Neutrophil (primary cell): Measurements from ENCODE around the gene DNAJB12.
"Not testable (repeated sequence)": the region's sequence is repeated elsewhere in the genome, so short reads cannot be mapped to it uniquely, and the experiment has no call there.

Experiments used
- H3K27ac ChIP-seq: fragments of 200-600 bp; sonication (generic); 2 replicates; pipeline ENCODE4 v1.5.1; 2016; ENCODE audit warnings: mild to moderate bottlenecking, moderate library complexity
- H3K27me3 ChIP-seq: fragments of 200-600 bp; sonication (generic); 2 replicates; pipeline ENCODE4 v1.6.0; 2016; ENCODE audit warnings: mild to moderate bottlenecking
- H3K36me3 ChIP-seq: fragments of 200-600 bp; sonication (generic); 2 replicates; pipeline ENCODE4 v1.5.1; 2017
- H3K4me1 ChIP-seq, 2 experiments: fragments of 200-600 bp in 1 of 2; sonication (generic) in 1 of 2; 1 replicate in 1 of 2; 2 replicates in 1 of 2; pipeline versions ENCODE4 v1.5.1 to v1.6.1; 2013 to 2016; ENCODE audit warnings: low read depth in 1 of 2, low read length in 1 of 2, mild to moderate bottlenecking in 1 of 2, moderate library complexity in 1 of 2; ENCODE audit not compliant: control insufficient read depth in 1 of 2, insufficient read depth in 1 of 2
- H3K4me3 ChIP-seq, 2 experiments: fragments of 200-600 bp in 1 of 2; sonication (generic) in 1 of 2; 1 replicate in 1 of 2; 2 replicates in 1 of 2; pipeline ENCODE4 v1.5.1; 2013 to 2016; ENCODE audit warnings: low read depth in 1 of 2, low read length in 1 of 2, mild to moderate bottlenecking in 1 of 2, moderate library complexity in 1 of 2
- H3K9me3 ChIP-seq: fragments of 200-600 bp; sonication (generic); 2 replicates; pipeline ENCODE4 v1.5.1; 2016
- CTCF ChIP-seq: fragments of 200-600 bp; sonication (generic); IDR thresholded peaks from 2 replicates; pipeline ENCODE4 v1.5.1; 2016; ENCODE audit warnings: antibody characterized with exemption

DNAJB12 gene

GRCh38 chr10:72306215-72306760, 48.4 kb downstream of the DNAJB12 start:
- no peaks in the 10 kb centered on the region for H3K36me3 ChIP-seq
- H3K27me3 ChIP-seq: no peaks in the 10 kb centered on the region
- no peak overlapping the region for H3K27ac ChIP-seq
- H3K9me3 ChIP-seq: no peaks in the 10 kb centered on the region
- H3K4me3 ChIP-seq: no peak overlapping the region
- H3K4me1 ChIP-seq: peaks cover 27 to 29% of the 10 kb centered on the region in 2 experiments
- TF ChIP-seq CTCF: no peak

- H3K27ac ChIP-seq: no peak overlapping the region
- H3K4me1 ChIP-seq: peaks cover 7% of the 10 kb centered on the region in 2 experiments
- H3K4me3 ChIP-seq: no peak overlapping the region
- H3K9me3 ChIP-seq: no peaks in the 10 kb centered on the region
- TF ChIP-seq CTCF: no peak
- H3K27me3 ChIP-seq: no peaks in the 10 kb centered on the region
- H3K36me3 ChIP-seq: no peaks in the 10 kb centered on the region
Measured at GRCh38 chr10:72303424-72304128, 51.1 kb downstream of the DNAJB12 start.

GRCh38 chr10:72298592-72299519, 55.9 kb downstream of the DNAJB12 start:
- peak overlapping the region; percentile 97 for H3K27ac ChIP-seq
- H3K9me3 ChIP-seq: no peaks in the 10 kb centered on the region
- H3K4me1 ChIP-seq: peaks cover 39 to 43% of the 10 kb centered on the region in 2 experiments
- TF ChIP-seq CTCF: no peak
- no peak overlapping the region for H3K4me3 ChIP-seq
- no peaks in the 10 kb centered on the region for H3K27me3 ChIP-seq
- no peaks in the 10 kb centered on the region for H3K36me3 ChIP-seq

- peaks cover 46 to 49% of the 10 kb centered on the region in 2 experiments for H3K4me1 ChIP-seq
- TF ChIP-seq CTCF: peak; percentile 31
Measured at GRCh38 chr10:72297805-72298591, 56.7 kb downstream of the DNAJB12 start.

GRCh38 chr10:72297281-72297804, 57.4 kb downstream of the DNAJB12 start:
- H3K9me3 ChIP-seq: no peaks in the 10 kb centered on the region
- no peak for TF ChIP-seq CTCF
- H3K27ac ChIP-seq: peak overlapping the region; percentile 97
- peaks cover 49 to 53% of the 10 kb centered on the region in 2 experiments for H3K4me1 ChIP-seq
- peak overlapping the region; percentile 65 to 81 for H3K4me3 ChIP-seq
- no peaks in the 10 kb centered on the region for H3K27me3 ChIP-seq
- H3K36me3 ChIP-seq: no peaks in the 10 kb centered on the region

More at GRCh38 chr10:72297805-72298591, 56.7 kb downstream of the DNAJB12 start:
- H3K4me3 ChIP-seq: peak overlapping the region; percentile 65 to 81
- H3K27ac ChIP-seq: peak overlapping the region; percentile 97
- H3K27me3 ChIP-seq: no peaks in the 10 kb centered on the region
- no peaks in the 10 kb centered on the region for H3K36me3 ChIP-seq
- H3K9me3 ChIP-seq: no peaks in the 10 kb centered on the region

GRCh38 chr10:72296829-72297280, 57.9 kb downstream of the DNAJB12 start:
- Histone ChIP-seq H3K4me1 (peaks cover 49 to 53% of the 10 kb centered on the region in 2 experiments), H3K4me3 (peak overlapping the region; percentile 65 to 81), H3K27ac (peak overlapping the region; percentile 97)
- not testable (repeated sequence) for H3K9me3 ChIP-seq, H3K36me3 ChIP-seq, H3K27me3 ChIP-seq
